ENCODE data around the gene ATRNL1. TPM values are rescaled to one million over a fixed set of nuclear protein-coding genes. Genes with fewer than 3 reads are reported as not detected.

The ATRNL1 gene
- total RNA-seq, 4 donors from 2014 or later: 0.34 to 1.1 (median 0.55) TPM

- DNase-seq (ENCODE audit: low spot score in 2 of 2): no peak
- no peak for TF ChIP-seq CTCF (IDR thresholded peaks at IDR 0.05)
- no peak for TF ChIP-seq POLR2A (IDR thresholded peaks at IDR 0.05)
- no peak overlapping the region for H3K4me3 ChIP-seq (ENCODE audit: low read depth, poor library complexity, severe bottlenecking)
- 48 to 49% methylated on average over 1 of the region's 1 CpG for WGBS, 2 donors
- intact Hi-C loops (cut with DNase I; ENCODE audit: low total_unique reads): no loop called here
These were observed 40.4 kb upstream of the ATRNL1 start for GRCh38 chr10:115052728-115053127.

- TF ChIP-seq POLR2A (IDR thresholded peaks at IDR 0.05) (no peak), CTCF (IDR thresholded peaks at IDR 0.05) (no peak)
- intact Hi-C loops (cut with DNase I; ENCODE audit: low total_unique reads): no loop called here
- 95 to 98% methylated on average over 2 of the region's 2 CpGs for WGBS, 2 donors
- no peak for DNase-seq (ENCODE audit: low spot score in 2 of 2)
- no peak overlapping the region for H3K4me3 ChIP-seq (ENCODE audit: low read depth, poor library complexity, severe bottlenecking)
These were observed 37.0 kb upstream of the ATRNL1 start for GRCh38 chr10:115056186-115056585.

- no peak for DNase-seq (ENCODE audit: low spot score in 2 of 2)
- H3K4me3 ChIP-seq (ENCODE audit: low read depth, poor library complexity, severe bottlenecking): no peak overlapping the region
- no peak for TF ChIP-seq POLR2A (IDR thresholded peaks at IDR 0.05)
- no peak for TF ChIP-seq CTCF (IDR thresholded peaks at IDR 0.05)
- WGBS, 2 donors: 73 to 79% methylated on average over 7 of the region's 7 CpGs
- intact Hi-C loops (cut with DNase I; ENCODE audit: low total_unique reads): no loop called here
These were observed 33.8 kb upstream of the ATRNL1 start for GRCh38 chr10:115059301-115059898.

- intact Hi-C loops (cut with DNase I; ENCODE audit: low total_unique reads): no loop called here
These were observed 29.2 kb upstream of the ATRNL1 start for GRCh38 chr10:115063701-115064658.

GRCh38 chr10:115065801-115066200, 27.4 kb upstream of the ATRNL1 start:
- TF ChIP-seq POLR2A (IDR thresholded peaks at IDR 0.05) (no peak), CTCF (IDR thresholded peaks at IDR 0.05) (no peak)
- no peak overlapping the region for H3K4me3 ChIP-seq (ENCODE audit: low read depth, poor library complexity, severe bottlenecking)
- 75 to 83% methylated on average over 6 of the region's 6 CpGs for WGBS, 2 donors
- intact Hi-C loops (cut with DNase I; ENCODE audit: low total_unique reads): no loop called here
- DNase-seq (ENCODE audit: low spot score in 2 of 2): no peak

More at GRCh38 chr10:115063701-115064658, 29.2 kb upstream of the ATRNL1 start:
- WGBS, 2 donors: 45 to 51% methylated on average over 5 of the region's 5 CpGs
- TF ChIP-seq POLR2A (IDR thresholded peaks at IDR 0.05) (no peak), CTCF (IDR thresholded peaks at IDR 0.05) (no peak)
- no peak for DNase-seq (ENCODE audit: low spot score in 2 of 2)
- no peak overlapping the region for H3K4me3 ChIP-seq (ENCODE audit: low read depth, poor library complexity, severe bottlenecking)
